Nephron (organoid): ENCODE results near the gene ATXN1.

Source experiments
- H3K27ac Mint-ChIP-seq, 3 experiments: 2 replicates each; pipeline ENCODE4 v1.8.0; 2020; ENCODE audit warnings: mixed read lengths in 3 of 3, mild to moderate bottlenecking in 2 of 3, moderate library complexity in 1 of 3
- H3K27me3 Mint-ChIP-seq: 2 replicates; pipeline ENCODE4 v1.8.0; 2021; ENCODE audit warnings: low read depth, mild to moderate bottlenecking, moderate library complexity, mixed read lengths
- H3K36me3 Mint-ChIP-seq: 2 replicates; pipeline ENCODE4 v1.8.0; 2020; ENCODE audit warnings: low read depth, mixed read lengths
- H3K4me1 Mint-ChIP-seq: 2 replicates; pipeline ENCODE4 v1.8.0; 2020; ENCODE audit warnings: mixed read lengths
- H3K4me3 Mint-ChIP-seq, 3 experiments: 2 replicates each; pipeline ENCODE4 v1.8.0; 2020; ENCODE audit warnings: mild to moderate bottlenecking in 3 of 3, mixed read lengths in 3 of 3, moderate library complexity in 2 of 3
- H3K9me3 Mint-ChIP-seq: 2 replicates; pipeline ENCODE4 v1.8.0; 2020; ENCODE audit warnings: mixed read lengths
- CTCF ChIP-seq, 3 experiments: fragments of 200-600 bp; sonication (generic); IDR thresholded peaks; one replicate each; pipeline ENCODE4 v1.5.0; 2021; ENCODE audit warnings: antibody characterized with exemption in 3 of 3; ENCODE audit not compliant: unreplicated experiment in 3 of 3

The ATXN1 gene

GRCh38 chr6:16653226-16653625, 108.0 kb downstream of the ATXN1 start:
- Mint-ChIP-seq H3K4me1 (peaks cover 14% of the 10 kb centered on the region), H3K9me3 (no peaks in the 10 kb centered on the region), H3K4me3 (no peak overlapping the region), H3K27ac (peak overlapping the region in 1 of 3 experiments; percentile 16), H3K36me3 (peaks cover 23% of the 10 kb centered on the region), H3K27me3 (no peaks in the 10 kb centered on the region)
- TF ChIP-seq CTCF (IDR thresholded peaks at IDR 0.05; ENCODE audit: unreplicated experiment in 3 of 3): no peak

GRCh38 chr6:16651871-16652270, 109.4 kb downstream of the ATXN1 start:
- no peaks in the 10 kb centered on the region for H3K9me3 Mint-ChIP-seq
- no peak overlapping the region for H3K4me3 Mint-ChIP-seq
- no peaks in the 10 kb centered on the region for H3K27me3 Mint-ChIP-seq
- H3K36me3 Mint-ChIP-seq: peaks cover 18% of the 10 kb centered on the region
- TF ChIP-seq CTCF (IDR thresholded peaks at IDR 0.05; ENCODE audit: unreplicated experiment in 3 of 3): no peak
- H3K27ac Mint-ChIP-seq: no peak overlapping the region
- H3K4me1 Mint-ChIP-seq: peaks cover 9% of the 10 kb centered on the region

- peaks cover 19% of the 10 kb centered on the region for H3K36me3 Mint-ChIP-seq
- H3K9me3 Mint-ChIP-seq: no peaks in the 10 kb centered on the region
- H3K27me3 Mint-ChIP-seq: no peaks in the 10 kb centered on the region
- peak overlapping the region; percentile 19 to 93 (median 75) for H3K27ac Mint-ChIP-seq
- peak overlapping the region in 1 of 3 experiments; percentile 3 for H3K4me3 Mint-ChIP-seq
- TF ChIP-seq CTCF (IDR thresholded peaks at IDR 0.05; ENCODE audit: unreplicated experiment in 3 of 3): no peak
- H3K4me1 Mint-ChIP-seq: peaks cover 9% of the 10 kb centered on the region
Observed at GRCh38 chr6:16649890-16650289, 111.4 kb downstream of the ATXN1 start.

- H3K9me3 Mint-ChIP-seq: no peaks in the 10 kb centered on the region
- peak overlapping the region in 1 of 3 experiments; percentile 93 for H3K27ac Mint-ChIP-seq
- TF ChIP-seq CTCF (IDR thresholded peaks at IDR 0.05; ENCODE audit: unreplicated experiment in 3 of 3): no peak
- H3K4me3 Mint-ChIP-seq: no peak overlapping the region
- H3K27me3 Mint-ChIP-seq: no peaks in the 10 kb centered on the region
- H3K4me1 Mint-ChIP-seq: peaks cover 9% of the 10 kb centered on the region
- H3K36me3 Mint-ChIP-seq: peaks cover 19% of the 10 kb centered on the region
Observed at GRCh38 chr6:16649241-16649640, 112.0 kb downstream of the ATXN1 start.

- H3K9me3 Mint-ChIP-seq: no peaks in the 10 kb centered on the region
- no peaks in the 10 kb centered on the region for H3K27me3 Mint-ChIP-seq
- peaks cover 24% of the 10 kb centered on the region for H3K36me3 Mint-ChIP-seq
- TF ChIP-seq CTCF (IDR thresholded peaks at IDR 0.05; ENCODE audit: unreplicated experiment in 3 of 3): no peak
- H3K4me1 Mint-ChIP-seq: peaks cover 2% of the 10 kb centered on the region
- H3K4me3 Mint-ChIP-seq: no peak overlapping the region
- H3K27ac Mint-ChIP-seq: peak overlapping the region in 1 of 3 experiments; percentile 30
Observed at GRCh38 chr6:16648003-16648402, 113.3 kb downstream of the ATXN1 start.

GRCh38 chr6:16647422-16647821, 113.8 kb downstream of the ATXN1 start:
- H3K4me1 Mint-ChIP-seq: no peaks in the 10 kb centered on the region
- no peak overlapping the region for H3K27ac Mint-ChIP-seq
- no peaks in the 10 kb centered on the region for H3K9me3 Mint-ChIP-seq
- no peak overlapping the region for H3K4me3 Mint-ChIP-seq
- H3K27me3 Mint-ChIP-seq: no peaks in the 10 kb centered on the region
- peaks cover 23% of the 10 kb centered on the region for H3K36me3 Mint-ChIP-seq
- no peak for TF ChIP-seq CTCF (IDR thresholded peaks at IDR 0.05; ENCODE audit: unreplicated experiment in 3 of 3)
